Brain microvascular endothelial cell (primary cell): Measurements from ENCODE around the gene PATJ.
A peak's percentile ranks its signal among the peaks of the same experiment; 100 is the strongest.

ENCODE experiments used
- DNase-seq: peaks from one replicate; pipeline ENCODE4 v3.0.0-alpha.2; 2020
- H3K27ac ChIP-seq: fragments of 250-450 bp; sonication (Bioruptor Pico); 2 replicates; pipeline ENCODE4 v1.5.1; 2020; ENCODE audit warnings: mild to moderate bottlenecking, moderate library complexity
- H3K27me3 ChIP-seq: fragments of 250-450 bp; sonication (Bioruptor Pico); replicated peaks from 2 replicates; pipeline ENCODE4 v1.5.1; 2020; ENCODE audit warnings: mild to moderate bottlenecking
- H3K36me3 ChIP-seq: fragments of 250-450 bp; sonication (Bioruptor Pico); replicated peaks from 2 replicates; pipeline ENCODE4 v1.5.1; 2020; ENCODE audit warnings: mild to moderate bottlenecking
- H3K4me3 ChIP-seq: 2 replicates; pipeline ENCODE4 v1.5.1; 2011; ENCODE audit warnings: low read depth, mild to moderate bottlenecking, control low read depth, low read length, moderate library complexity
- in situ Hi-C: cut with HindIII; loops from 2 replicates; pipeline ENCODE4 v1.10.0; 2017; ENCODE audit warnings: low sequenced_read_pairs, low pct_ligation_motif_present
- TF ChIP-seq, protein P1 (sequence below): IDR thresholded peaks from 2 replicates; pipeline ENCODE4 v1.5.1; 2011; ENCODE audit warnings: low read depth, mild to moderate bottlenecking, moderate library complexity, low read length, control low read depth, inconsistent platforms; ENCODE audit errors: missing control alignments

The PATJ gene

DNA sequence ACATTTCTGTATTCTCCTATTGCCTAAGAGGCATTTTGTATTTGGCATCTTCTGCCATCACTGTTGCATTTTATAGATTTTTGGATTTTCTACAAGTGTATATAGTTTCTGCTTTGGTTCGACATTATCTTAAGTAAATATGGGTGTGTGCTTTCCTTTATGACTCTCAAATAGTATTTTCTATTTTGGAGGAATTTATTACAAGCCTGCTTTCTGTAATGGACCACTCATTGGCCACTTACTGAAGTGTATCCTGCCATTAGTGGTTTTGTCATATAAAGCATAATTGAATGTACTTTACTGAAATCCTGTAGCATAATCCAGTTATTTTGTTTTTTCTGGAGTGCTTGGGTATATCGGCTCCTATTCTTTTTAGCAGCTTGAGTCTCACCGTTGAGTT lies 184.3 kb downstream of the PATJ start:
- Histone ChIP-seq H3K27ac (no peak overlapping the region), H3K4me3 (no peak overlapping the region), H3K27me3 (no peaks in the 10 kb centered on the region), H3K36me3 (no peaks in the 10 kb centered on the region)
- in situ Hi-C loops, result no loop called here
- DNase-seq, result no peak
- TF ChIP-seq, protein P1, sequence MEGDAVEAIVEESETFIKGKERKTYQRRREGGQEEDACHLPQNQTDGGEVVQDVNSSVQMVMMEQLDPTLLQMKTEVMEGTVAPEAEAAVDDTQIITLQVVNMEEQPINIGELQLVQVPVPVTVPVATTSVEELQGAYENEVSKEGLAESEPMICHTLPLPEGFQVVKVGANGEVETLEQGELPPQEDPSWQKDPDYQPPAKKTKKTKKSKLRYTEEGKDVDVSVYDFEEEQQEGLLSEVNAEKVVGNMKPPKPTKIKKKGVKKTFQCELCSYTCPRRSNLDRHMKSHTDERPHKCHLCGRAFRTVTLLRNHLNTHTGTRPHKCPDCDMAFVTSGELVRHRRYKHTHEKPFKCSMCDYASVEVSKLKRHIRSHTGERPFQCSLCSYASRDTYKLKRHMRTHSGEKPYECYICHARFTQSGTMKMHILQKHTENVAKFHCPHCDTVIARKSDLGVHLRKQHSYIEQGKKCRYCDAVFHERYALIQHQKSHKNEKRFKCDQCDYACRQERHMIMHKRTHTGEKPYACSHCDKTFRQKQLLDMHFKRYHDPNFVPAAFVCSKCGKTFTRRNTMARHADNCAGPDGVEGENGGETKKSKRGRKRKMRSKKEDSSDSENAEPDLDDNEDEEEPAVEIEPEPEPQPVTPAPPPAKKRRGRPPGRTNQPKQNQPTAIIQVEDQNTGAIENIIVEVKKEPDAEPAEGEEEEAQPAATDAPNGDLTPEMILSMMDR, result no peak

DNA sequence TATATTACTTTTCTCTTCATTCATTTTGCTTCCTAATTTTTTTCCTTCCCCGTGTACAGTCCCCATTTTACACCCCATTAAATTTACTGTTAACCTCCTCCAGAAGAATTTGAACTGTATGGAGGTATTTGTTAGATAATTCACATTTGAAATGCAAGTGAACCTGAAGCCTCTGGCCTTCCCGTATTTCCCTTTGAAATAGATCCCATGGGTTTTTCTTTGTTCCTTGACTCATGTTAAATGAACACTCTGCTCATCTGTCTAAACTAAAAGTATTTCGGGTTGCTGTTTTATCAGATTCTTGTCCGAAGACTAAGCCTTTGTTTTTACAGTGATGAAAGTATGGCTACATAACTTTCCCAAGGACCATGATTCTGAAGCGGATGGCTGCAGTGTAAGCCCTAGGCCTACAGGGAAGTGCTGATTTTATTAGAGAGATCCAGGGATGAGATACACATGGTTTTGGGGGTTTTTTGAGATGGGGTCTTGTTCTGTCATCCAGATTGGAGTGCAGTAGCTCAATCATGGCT lies 187.9 kb downstream of the PATJ start:
- TF ChIP-seq, protein P1, result no peak
- Histone ChIP-seq H3K27ac (peak overlapping the region; percentile 38), H3K4me3 (no peak overlapping the region), H3K27me3 (no peaks in the 10 kb centered on the region), H3K36me3 (no peaks in the 10 kb centered on the region)
- peak; percentile 58 for DNase-seq
- in situ Hi-C loops, result no loop called here

DNA sequence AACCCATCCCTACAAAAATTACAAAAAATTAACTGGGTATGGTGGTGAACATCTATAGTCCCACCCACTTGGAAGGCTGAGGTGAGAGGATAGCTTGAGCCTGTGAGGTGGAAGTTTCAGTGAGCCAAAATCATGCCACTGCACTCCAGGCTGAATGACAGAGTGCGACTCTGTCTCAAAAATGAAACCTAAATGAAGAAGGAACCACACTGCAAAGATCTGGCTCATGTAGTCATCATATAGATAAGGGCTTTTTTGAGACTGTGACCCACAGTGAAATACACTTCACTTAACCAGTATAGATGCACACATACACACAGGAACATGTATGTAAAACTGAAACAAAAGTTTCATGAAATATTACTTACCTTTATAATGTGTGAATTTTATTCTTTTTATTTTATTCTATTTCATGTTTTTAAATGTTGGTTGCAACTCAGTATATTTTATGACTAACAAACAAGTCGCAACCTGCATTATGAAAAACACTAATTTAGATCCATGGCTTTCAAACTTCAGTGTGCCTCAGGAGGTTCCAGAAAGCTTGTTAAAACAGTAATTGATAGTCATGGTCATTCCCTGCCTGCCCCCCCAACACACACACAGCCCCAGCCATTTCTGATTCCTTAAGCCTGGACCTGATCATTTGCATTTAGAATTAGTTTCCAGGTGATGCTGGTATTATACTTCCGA lies 189.5 kb downstream of the PATJ start:
- in situ Hi-C loops, result no loop called here
- TF ChIP-seq, protein P1, result no peak
- Histone ChIP-seq H3K36me3 (no peaks in the 10 kb centered on the region), H3K4me3 (no peak overlapping the region), H3K27me3 (no peaks in the 10 kb centered on the region), H3K27ac (no peak overlapping the region)
- DNase-seq, result no peak

GRCh38 chr1:61935516-61935915 lies 193.2 kb downstream of the PATJ start:
- no peak for DNase-seq
- no peak overlapping the region for H3K27ac ChIP-seq
- H3K27me3 ChIP-seq, result no peaks in the 10 kb centered on the region
- in situ Hi-C loops, result no loop called here
- TF ChIP-seq, protein P1, result no peak
- no peak overlapping the region for H3K4me3 ChIP-seq
- H3K36me3 ChIP-seq, result no peaks in the 10 kb centered on the region

DNA sequence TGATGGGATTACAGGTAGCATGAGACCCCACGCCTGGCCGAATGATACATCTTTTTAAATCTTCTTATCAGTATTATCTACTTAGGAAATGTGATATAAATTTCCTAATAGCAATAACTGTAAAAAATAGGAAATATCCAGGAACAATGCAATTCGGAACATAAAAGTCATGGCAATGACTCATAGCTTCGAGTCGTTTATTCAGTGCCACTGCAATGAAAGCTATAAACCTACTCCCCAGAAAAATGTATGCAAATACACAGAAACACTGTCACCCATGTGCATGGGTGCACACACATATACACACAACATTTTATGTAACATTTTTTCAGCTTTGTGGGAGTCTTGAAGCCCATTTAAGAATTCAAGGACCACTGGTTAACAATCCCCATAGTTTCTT lies 194.6 kb downstream of the PATJ start:
- DNase-seq, result no peak
- H3K36me3 ChIP-seq, result no peaks in the 10 kb centered on the region
- TF ChIP-seq, protein P1, result no peak
- H3K27me3 ChIP-seq, result no peaks in the 10 kb centered on the region
- in situ Hi-C loops, result no loop called here
- H3K27ac ChIP-seq, result no peak overlapping the region
- no peak overlapping the region for H3K4me3 ChIP-seq

DNA sequence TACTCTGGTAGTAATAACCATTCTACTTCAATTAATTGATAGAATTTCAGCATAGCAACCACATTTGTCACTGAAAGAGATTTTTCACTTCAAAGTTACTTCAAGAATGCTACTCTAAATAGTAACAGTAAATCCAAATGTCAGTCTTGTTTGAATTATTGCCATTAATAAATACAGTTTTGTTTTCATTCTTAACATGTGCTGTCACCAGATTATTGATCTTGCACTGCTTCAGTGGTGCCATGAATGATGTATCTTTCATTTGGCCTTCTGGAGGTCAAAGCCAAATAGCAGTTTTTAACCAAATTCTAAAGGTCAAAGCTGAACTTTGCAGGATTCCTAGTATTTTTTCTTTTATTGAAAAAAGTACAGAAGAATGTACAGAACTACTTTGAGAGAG lies 199.5 kb downstream of the PATJ start:
- in situ Hi-C loops, result no loop called here
- no peaks in the 10 kb centered on the region for H3K27me3 ChIP-seq
- TF ChIP-seq, protein P1, result no peak
- DNase-seq, result no peak
- H3K4me3 ChIP-seq, result no peak overlapping the region
- H3K36me3 ChIP-seq, result no peaks in the 10 kb centered on the region
- H3K27ac ChIP-seq, result no peak overlapping the region
